IMR-90 (cell line): Measurements from ENCODE around the gene C2orf68. TPM values are rescaled to one million over a fixed set of nuclear protein-coding genes. Genes with fewer than 3 reads are reported as not detected.

Source experiments
- ATAC-seq: fragments of 200-7000 bp; cut with Tn5 transposase; 2 replicates; pipeline ENCODE4 v1.9.1; 2020; ENCODE audit warnings: low read depth, mild to moderate bottlenecking, moderate library complexity
- BruUV-seq: library from RNA; stranded (reverse); fragments of 400-500 nt; replicated peaks from 2 replicates; lab custom pipeline; 2021; lab: Mats Ljungman, UMichigan
- CTCF ChIA-PET: fragments of 300-600 bp; formaldehyde crosslinking; extraction: SDS; loops from one replicate; lab custom pipeline; 2021; ENCODE audit warnings: antibody characterized with exemption; lab: Yijun Ruan, JAX
- POLR2A ChIA-PET: fragments of 300-600 bp; sonication (Branson Sonifier 250); formaldehyde crosslinking; loops from one replicate; lab custom pipeline; 2022; ENCODE audit warnings: antibody characterized with exemption; ENCODE audit not compliant: unreplicated experiment; lab: Charles Lee
- DNase-seq: peaks from one replicate; pipeline ENCODE4 v3.0.0; 2013
- H2AFZ ChIP-seq: replicated peaks from 2 replicates; pipeline ENCODE3; 2013; ENCODE audit warnings: low read length, mild to moderate bottlenecking; ENCODE audit not compliant: poor library complexity
- H2AK5ac ChIP-seq: 2 replicates; pipeline ENCODE4 v1.6.1; 2013; ENCODE audit warnings: low read depth, low read length, inconsistent platforms
- H2AK9ac ChIP-seq: replicated peaks from 2 replicates; pipeline ENCODE3; 2013; ENCODE audit warnings: mild to moderate bottlenecking, low read depth, low read length, moderate library complexity; ENCODE audit not compliant: poor library complexity
- H2BK120ac ChIP-seq: 2 replicates; pipeline ENCODE4 v1.6.1; 2013; ENCODE audit warnings: low read depth, low read length, inconsistent platforms
- H2BK15ac ChIP-seq: 3 replicates; pipeline ENCODE4 v1.6.1; 2013; ENCODE audit warnings: low read depth, low read length, inconsistent platforms
- H2BK20ac ChIP-seq: 2 replicates; pipeline ENCODE4 v1.6.1; 2013; ENCODE audit warnings: low read depth, mild to moderate bottlenecking, inconsistent platforms, low read length, moderate library complexity
- H2BK5ac ChIP-seq: 2 replicates; pipeline ENCODE4 v1.6.1; 2013; ENCODE audit warnings: mild to moderate bottlenecking, low read depth, low read length, inconsistent platforms; ENCODE audit not compliant: poor library complexity, severe bottlenecking
- H3K14ac ChIP-seq: replicated peaks from 2 replicates; pipeline ENCODE4 v1.6.1; 2013; ENCODE audit warnings: low read depth, low read length, inconsistent platforms
- H3K18ac ChIP-seq: 2 replicates; pipeline ENCODE4 v1.6.1; 2013; ENCODE audit warnings: low read depth, low read length, control low read depth
- H3K23ac ChIP-seq: 2 replicates; pipeline ENCODE4 v1.6.1; 2013; ENCODE audit warnings: low read depth, low read length, inconsistent platforms
- H3K27ac ChIP-seq: 2 replicates; pipeline ENCODE4 v1.5.1; 2013; ENCODE audit warnings: mild to moderate bottlenecking, control low read depth, low read length; ENCODE audit not compliant: insufficient read depth
- H3K27me3 ChIP-seq: 2 replicates; pipeline ENCODE4 v1.6.1; 2013; ENCODE audit warnings: low read length; ENCODE audit not compliant: control insufficient read depth, insufficient read depth
- H3K36me3 ChIP-seq: 2 replicates; pipeline ENCODE4 v1.6.1; 2013; ENCODE audit warnings: low read length, mixed read lengths; ENCODE audit not compliant: control insufficient read depth, insufficient read depth
- H3K4ac ChIP-seq: 2 replicates; pipeline ENCODE4 v1.6.1; 2013; ENCODE audit warnings: low read depth, low read length, inconsistent platforms
- H3K4me1 ChIP-seq: 2 replicates; pipeline ENCODE4 v1.6.1; 2013; ENCODE audit warnings: low read length, mixed read lengths; ENCODE audit not compliant: control insufficient read depth, insufficient read depth
- H3K4me2 ChIP-seq: 2 replicates; pipeline ENCODE4 v1.6.1; 2013; ENCODE audit warnings: low read depth, mild to moderate bottlenecking, control low read depth, low read length, moderate library complexity
- H3K4me3 ChIP-seq: 2 replicates; pipeline ENCODE4 v1.5.1; 2013; ENCODE audit warnings: low read depth, mild to moderate bottlenecking, control low read depth, low read length, moderate library complexity; ENCODE audit not compliant: insufficient read depth
- H3K56ac ChIP-seq: 2 replicates; pipeline ENCODE4 v1.6.1; 2013; ENCODE audit warnings: low read length, inconsistent platforms; ENCODE audit not compliant: insufficient read depth; ENCODE audit errors: extremely low read depth
- H3K79me1 ChIP-seq, 2 experiments: 2 replicates each; pipeline ENCODE4 v1.6.1; 2013; ENCODE audit warnings: low read length in 2 of 2, inconsistent platforms in 1 of 2, low read depth in 1 of 2
- H3K9ac ChIP-seq: 2 replicates; pipeline ENCODE4 v1.6.1; 2013; ENCODE audit warnings: low read depth, low read length, control low read depth
- H3K9me1 ChIP-seq: 2 replicates; pipeline ENCODE4 v1.6.1; 2013; ENCODE audit warnings: low read length, inconsistent platforms; ENCODE audit not compliant: insufficient read depth
- H3K9me3 ChIP-seq: 2 replicates; pipeline ENCODE4 v1.6.1; 2013; ENCODE audit warnings: low read length; ENCODE audit not compliant: control insufficient read depth, insufficient read depth
- H4K20me1 ChIP-seq: 2 replicates; pipeline ENCODE4 v1.6.1; 2013; ENCODE audit warnings: low read length, inconsistent platforms; ENCODE audit not compliant: insufficient read depth
- H4K5ac ChIP-seq: 2 replicates; pipeline ENCODE4 v1.6.1; 2013; ENCODE audit warnings: mild to moderate bottlenecking, low read depth, low read length, control low read depth
- H4K8ac ChIP-seq, 2 experiments: 2 replicates each; pipeline ENCODE4 v1.6.1; 2013; ENCODE audit warnings: low read depth in 2 of 2, low read length in 2 of 2, control low read depth in 1 of 2, inconsistent platforms in 1 of 2
- H4K91ac ChIP-seq: 2 replicates; pipeline ENCODE4 v1.6.1; 2013; ENCODE audit warnings: low read depth, low read length, inconsistent platforms; ENCODE audit not compliant: insufficient read depth
- BHLHE40 ChIP-seq: fragments of 150-350 bp; IDR thresholded peaks from 2 replicates; pipeline ENCODE4 v1.6.1; 2016; ENCODE audit warnings: mild to moderate bottlenecking, low read depth, low read length
- CEBPB ChIP-seq: IDR thresholded peaks from 2 replicates; pipeline ENCODE4 v1.6.1; 2012; ENCODE audit warnings: low read depth, low read length, improper control_type of control experiment
- CTCF ChIP-seq: conservative IDR thresholded peaks from 2 replicates; pipeline ENCODE4 v1.5.1; 2012; ENCODE audit warnings: mild to moderate bottlenecking, low read depth, low read length, improper control_type of control experiment
- FOS ChIP-seq: fragments of 150-350 bp; IDR thresholded peaks from 2 replicates; pipeline ENCODE4 v1.6.1; 2016; ENCODE audit warnings: low read depth, low read length
- POLR2A ChIP-seq: IDR thresholded peaks from 2 replicates; pipeline ENCODE4 v1.6.1; 2012; ENCODE audit warnings: mild to moderate bottlenecking, low read depth, low read length
- RCOR1 ChIP-seq: IDR thresholded peaks from 2 replicates; pipeline ENCODE4 v1.6.1; 2012; ENCODE audit warnings: mild to moderate bottlenecking, low read length, improper control_type of control experiment; ENCODE audit not compliant: insufficient replicate concordance
- USF2 ChIP-seq: fragments of 150-350 bp; IDR thresholded peaks from 2 replicates; pipeline ENCODE4 v1.6.1; 2017; ENCODE audit warnings: mild to moderate bottlenecking, antibody characterized with exemption, low read length, low read depth
- WGBS, 2 experiments: methylation state at CpG; one replicate each; pipeline versions ENCODE4 v1.1.5 to v1.1.7; 2013; ENCODE audit warnings: missing lambda C conversion rate in 2 of 2; ENCODE audit not compliant: insufficient read length in 1 of 2; ENCODE audit errors: extremely low coverage in 2 of 2; 5-methylcytosine and 5-hydroxymethylcytosine counted together
- dilution Hi-C: fragments of 300-500 bp; cut with HindIII; formaldehyde crosslinking; loops from one replicate; pipeline ENCODE4 v1.14.3; 2018; ENCODE audit warnings: low sequenced_read_pairs; ENCODE audit not compliant: unreplicated experiment
- in situ Hi-C: fragments of 300-500 bp; cut with MboI; formaldehyde crosslinking; loops from 3 replicates; pipeline ENCODE4 v1.14.3; 2019; ENCODE audit warnings: low sequenced_read_pairs, inconsistent platforms, mixed read lengths
- intact Hi-C: fragments of 100-400 bp; cut with micrococcal nuclease; formaldehyde crosslinking; loops from 2 replicates; pipeline ENCODE4 v1.10.0; 2022
- polyA plus RNA-seq, 3 experiments: library from polyadenylated mRNA; depleted of rRNA; stranded (reverse); fragments of >200 nt; gene quantifications; 2 replicates each; pipeline ENCODE4 v1.2.3, GENCODE V29; 2012; ENCODE audit warnings: low replicate concordance in 1 of 3
- total RNA-seq: library from RNA; depleted of rRNA; stranded (reverse); fragments of >200 nt; gene quantifications from 2 replicates; pipeline ENCODE4 v1.2.3, GENCODE V29; 2012

The C2orf68 gene
- total and polyA plus RNA-seq, 2 of the 4 experiments (the other 2 are of a cell fraction): 6.8 to 10.1 TPM

GRCh38 chr2:85649201-85650190, 37.6 kb upstream of the C2orf68 start:
- Histone ChIP-seq H3K36me3 (peaks cover 45% of the 10 kb centered on the region), H4K8ac (peak overlapping the region; percentile 67 to 83), H3K18ac (peak overlapping the region; percentile 91), H3K27me3 (no peaks in the 10 kb centered on the region), H3K27ac (peak overlapping the region; percentile 100), H3K4ac (peak overlapping the region; percentile 97), H2BK120ac (peak overlapping the region; percentile 84), H2AFZ (peak overlapping the region; percentile 28), H3K4me3 (no peak overlapping the region), H2AK9ac (peak overlapping the region; percentile 43), H3K9me1 (peaks cover 21% of the 10 kb centered on the region), H2BK20ac (peak overlapping the region; percentile 91), H4K20me1 (peaks cover 14% of the 10 kb centered on the region), H3K79me1 (peaks cover 11 to 24% of the 10 kb centered on the region in 2 experiments), H2BK5ac (peak overlapping the region; percentile 96), H4K5ac (peak overlapping the region; percentile 87), H3K4me1 (peaks cover 27% of the 10 kb centered on the region), H2BK15ac (peak overlapping the region; percentile 86; the same call in 2 of the 3 replicates), H3K9ac (peak overlapping the region; percentile 37; the same call in 1 of the 2 replicates), H3K4me2 (peak overlapping the region; percentile 76), H4K91ac (peak overlapping the region; percentile 94), H3K23ac (peak overlapping the region; percentile 92), H3K14ac (peak overlapping the region; percentile 91), H3K9me3 (no peaks in the 10 kb centered on the region), H3K56ac (peak overlapping the region; percentile 73), H2AK5ac (peak overlapping the region; percentile 98)
- WGBS, 2 experiments: 100% methylated on average over 1 of the region's 9 CpGs; no CpG with 5 or more reads in 1 of the 2 experiments
- dilution Hi-C loops (no loop called here), intact Hi-C loops (no loop called here), in situ Hi-C loops (loop anchor here (5.0 kb wide), 1 partner anchor 58 kb away; no protein-coding TSS in a partner anchor)
- no TSS peak for BruUV-seq
- TF ChIP-seq CEBPB (peak; percentile 41; the same call in 1 of the 2 replicates), POLR2A (no peak), FOS (peak; percentile 70), USF2 (no peak), CTCF (no peak), RCOR1 (no peak), BHLHE40 (peak; percentile 40)
- peak; percentile 53 for ATAC-seq
- CTCF ChIA-PET: interaction anchor here (0.6 to 3.9 kb wide), 10 partner anchors 9 to 164 kb away, joined by 3 to 31 read pairs (median 3); partner anchors contain the start of gene C2orf68
- POLR2A ChIA-PET: interaction anchor here (0.6 to 1.3 kb wide), 2 partner anchors 58 to 110 kb away, joined by 3 read pairs; no protein-coding TSS in a partner anchor
- peak; percentile 79 for DNase-seq
